Heart right ventricle (tissue), 16 donors: ENCODE results near the gene HS6ST3. TPM values are rescaled to one million over a fixed set of nuclear protein-coding genes. Genes with fewer than 3 reads are reported as not detected.

Experiments
- ATAC-seq, 8 donors: fragments of 200-7000 bp; cut with Tn5 transposase; one replicate each; pipeline ENCODE4 v1.9.1; 2020; ENCODE audit warnings: mild to moderate bottlenecking in 8 of 8, moderate library complexity in 8 of 8, moderate number of reproducible peaks in 1 of 8
- DNase-seq, 2 donors: peaks; one replicate each; pipeline ENCODE4 v3.0.0-alpha.2; 2020
- H3K27ac ChIP-seq, 10 donors: fragments of 200-600 bp; sonication (generic) in 2 of 10; one replicate each; pipeline versions ENCODE4 v1.5.0 to v1.8.0; 2020 to 2022; ENCODE audit warnings: mild to moderate bottlenecking in 3 of 10
- H3K27me3 ChIP-seq, 7 donors: fragments of 200-600 bp; one replicate each; pipeline ENCODE4 v1.8.0; 2021 to 2022; ENCODE audit warnings: mild to moderate bottlenecking in 2 of 7
- H3K36me3 ChIP-seq, 9 donors: fragments of 200-600 bp; sonication (generic) in 1 of 9; one replicate each; pipeline versions ENCODE4 v1.5.0 to v1.8.0; 2020 to 2022; ENCODE audit warnings: mild to moderate bottlenecking in 2 of 9
- H3K4me1 ChIP-seq, 9 donors: fragments of 200-600 bp; sonication (generic) in 1 of 9; one replicate each; pipeline versions ENCODE4 v1.5.0 to v1.8.0; 2020 to 2022; ENCODE audit warnings: mild to moderate bottlenecking in 4 of 9
- H3K4me3 ChIP-seq, 10 donors: fragments of 200-600 bp; sonication (generic) in 2 of 10; one replicate each; pipeline versions ENCODE4 v1.5.0 to v1.8.0; 2020 to 2022; ENCODE audit warnings: mild to moderate bottlenecking in 7 of 10, moderate library complexity in 2 of 10
- H3K9me3 ChIP-seq, 11 donors: fragments of 200-600 bp in 10 of 11; sonication (generic) in 2 of 11; one replicate each; pipeline versions ENCODE4 v1.5.0 to v1.8.0; 2013 to 2022; ENCODE audit warnings: mild to moderate bottlenecking in 2 of 11, control low read depth in 1 of 11, moderate library complexity in 1 of 11
- WGBS, 2 donors: extraction: QIAGEN DNeasy Blood & Tissue Kit; methylation state at CpG; one replicate each; pipeline ENCODE4 v1.1.7; 2013; ENCODE audit warnings: inconsistent platforms in 1 of 2; 5-methylcytosine and 5-hydroxymethylcytosine counted together
- intact Hi-C, 10 donors: fragments of 100-400 bp; cut with DNase I; formaldehyde crosslinking; loops; one replicate each; pipeline versions ENCODE4 v1.11.1 to v1.14.2; 2022
- polyA plus RNA-seq, 2 donors: library from polyadenylated mRNA; stranded (reverse); fragments of 200-250 nt; gene quantifications; one replicate each; pipeline ENCODE4 v1.2.3, GENCODE V29; 2013
- total RNA-seq, 10 donors: library from RNA; stranded (reverse); fragmentation: NEBNext Ultra II Directional in 3 of 10; extraction: Animal tissue kit (Norgen Biotek cat#: 25700) in 3 of 10; gene quantifications; one replicate each; pipeline versions ENCODE4 v1.2.1 to v1.2.4, GENCODE V29; 2021 to 2023
- TF ChIP-seq, protein P1 (sequence below), 9 donors: fragments of 200-600 bp; sonication (generic) in 2 of 9; IDR thresholded peaks; one replicate each; pipeline versions ENCODE4 v1.5.0 to v1.8.0; 2021 to 2022; ENCODE audit warnings: antibody characterized with exemption in 9 of 9, mild to moderate bottlenecking in 5 of 9, moderate library complexity in 1 of 9
- donor health status: Arrhythmogenic right ventricular cardiomyopathy.
- donor health status: ischemic (EF 13 %, LVEDD 7.1; RV severe dilation, severe dysfunction).
- donor health status: healthy with polysubstance abuse.
- donor health status: DM: no; HTN: yes; CAD: no.
- donor health status: DM: no; HTN: no; CAD: no.
- donor health status: ischemic (EF 25% LVEDD 6.9; RV normal size, moderate dysfunction).
- donor health status: ischemic (EF 25% LVEDD 5.7; RV mildly dilated, moderate dysfunction).
- donor health status: healthy.
- donor health status: DM: yes; HTN: yes; CAD: no.
- donor health status: Ischemic cardiomyopathy.
- donor health status: ischemic (EF 35%, LVEDD 5.7; RV mildly dilated, moderate dysfunction).
- donor health status: nonischemic (EF 11% LVEDD 7.7; RV severe dilation, severe dysfunction).
- donor health status: DM: yes; HTN: yes; CAD: no.
- donor health status: PGD.
- donor health status: ischemic (EF 29% LVEDD 5.4; RV normal size, mild dysfunction).
- donor health status: nonischemic (EF 23%, LVEDD 6.1; RV moderate dilation, normal function).

The HS6ST3 gene
- total and polyA plus RNA-seq, 12 donors, result 0.01 to 7.6 (median 1.2) TPM

- Histone ChIP-seq H3K27ac (no peak overlapping the region), H3K4me3 (no peak overlapping the region), H3K27me3 (no peaks in the 10 kb centered on the region), H3K4me1 (no peaks in the 10 kb centered on the region), H3K9me3 (no peaks in the 10 kb centered on the region), H3K36me3 (no peaks in the 10 kb centered on the region)
- TF ChIP-seq, protein P1, sequence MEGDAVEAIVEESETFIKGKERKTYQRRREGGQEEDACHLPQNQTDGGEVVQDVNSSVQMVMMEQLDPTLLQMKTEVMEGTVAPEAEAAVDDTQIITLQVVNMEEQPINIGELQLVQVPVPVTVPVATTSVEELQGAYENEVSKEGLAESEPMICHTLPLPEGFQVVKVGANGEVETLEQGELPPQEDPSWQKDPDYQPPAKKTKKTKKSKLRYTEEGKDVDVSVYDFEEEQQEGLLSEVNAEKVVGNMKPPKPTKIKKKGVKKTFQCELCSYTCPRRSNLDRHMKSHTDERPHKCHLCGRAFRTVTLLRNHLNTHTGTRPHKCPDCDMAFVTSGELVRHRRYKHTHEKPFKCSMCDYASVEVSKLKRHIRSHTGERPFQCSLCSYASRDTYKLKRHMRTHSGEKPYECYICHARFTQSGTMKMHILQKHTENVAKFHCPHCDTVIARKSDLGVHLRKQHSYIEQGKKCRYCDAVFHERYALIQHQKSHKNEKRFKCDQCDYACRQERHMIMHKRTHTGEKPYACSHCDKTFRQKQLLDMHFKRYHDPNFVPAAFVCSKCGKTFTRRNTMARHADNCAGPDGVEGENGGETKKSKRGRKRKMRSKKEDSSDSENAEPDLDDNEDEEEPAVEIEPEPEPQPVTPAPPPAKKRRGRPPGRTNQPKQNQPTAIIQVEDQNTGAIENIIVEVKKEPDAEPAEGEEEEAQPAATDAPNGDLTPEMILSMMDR (IDR thresholded peaks at IDR 0.05), result no peak
- ATAC-seq, result no peak
- 76 to 79% methylated on average over 1 of the region's 1 CpG for WGBS, 2 donors
- no peak for DNase-seq
- intact Hi-C loops, result no loop called here
These were observed 313.3 kb downstream of the HS6ST3 start for GRCh38 chr13:96403241-96403640.

GRCh38 chr13:96403651-96404050 is 313.7 kb downstream of the HS6ST3 start:
- Histone ChIP-seq H3K4me1 (no peaks in the 10 kb centered on the region), H3K4me3 (no peak overlapping the region), H3K27ac (no peak overlapping the region), H3K36me3 (no peaks in the 10 kb centered on the region), H3K27me3 (no peaks in the 10 kb centered on the region), H3K9me3 (no peaks in the 10 kb centered on the region)
- ATAC-seq (no peak), DNase-seq (no peak)
- 87 to 95% methylated on average over 2 of the region's 2 CpGs for WGBS, 2 donors
- TF ChIP-seq, protein P1 (IDR thresholded peaks at IDR 0.05), result no peak
- intact Hi-C loops, result no loop called here

DNA sequence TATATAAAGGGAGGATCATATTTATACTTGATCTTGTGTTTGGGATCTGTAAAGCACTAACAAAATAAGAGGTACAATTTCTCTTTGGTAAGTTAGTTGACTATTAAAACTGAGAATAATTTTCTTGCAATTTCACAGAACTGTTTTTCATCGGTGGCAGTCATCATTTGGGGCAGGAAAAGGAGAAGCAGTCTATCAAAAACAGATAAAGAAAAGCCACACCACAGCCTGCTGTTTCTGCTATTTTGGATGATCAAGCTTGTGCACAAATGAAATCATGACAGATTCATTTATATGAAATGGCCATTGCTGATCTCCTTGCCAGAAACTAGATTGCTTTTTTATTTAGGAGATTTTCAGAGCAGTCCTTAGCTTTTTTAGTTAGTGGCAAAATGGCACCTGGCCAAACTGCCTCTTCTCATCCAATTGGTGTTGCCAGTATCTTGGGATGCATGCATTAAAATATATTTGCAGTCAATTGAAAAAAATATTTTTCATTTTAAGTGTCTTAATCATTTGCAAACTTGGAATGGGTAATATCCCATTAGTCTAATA is 326.0 kb downstream of the HS6ST3 start:
- TF ChIP-seq, protein P1 (IDR thresholded peaks at IDR 0.05), result no peak
- H3K4me3 ChIP-seq, result no peak overlapping the region
- no peaks in the 10 kb centered on the region for H3K9me3 ChIP-seq
- H3K27me3 ChIP-seq, result no peaks in the 10 kb centered on the region
- ATAC-seq, result no peak
- H3K27ac ChIP-seq, result no peak overlapping the region
- H3K36me3 ChIP-seq, result no peaks in the 10 kb centered on the region
- WGBS, 2 donors, result 54 to 55% methylated on average over 1 of the region's 1 CpG
- intact Hi-C loops, result no loop called here
- no peaks in the 10 kb centered on the region for H3K4me1 ChIP-seq
- no peak for DNase-seq

- no peaks in the 10 kb centered on the region for H3K9me3 ChIP-seq
- H3K4me1 ChIP-seq, result no peaks in the 10 kb centered on the region
- H3K27ac ChIP-seq, result no peak overlapping the region
- no peak for DNase-seq
- intact Hi-C loops, result no loop called here
- TF ChIP-seq, protein P1 (IDR thresholded peaks at IDR 0.05), result no peak
- no peak for ATAC-seq
- no peak overlapping the region for H3K4me3 ChIP-seq
- 68 to 83% methylated on average over 6 of the region's 6 CpGs for WGBS, 2 donors
- no peaks in the 10 kb centered on the region for H3K27me3 ChIP-seq
- no peaks in the 10 kb centered on the region for H3K36me3 ChIP-seq
These were observed 328.2 kb downstream of the HS6ST3 start for GRCh38 chr13:96417939-96418685.
